HUES64 (cell line): Measurements from ENCODE around the gene CPNE4.
"Not testable (repeated sequence)": the region's sequence is repeated elsewhere in the genome, so short reads cannot be mapped to it uniquely, and the experiment has no call there.

Experiments
- H3K27ac ChIP-seq: 2 replicates; pipeline ENCODE4 v1.7.0; 2013; ENCODE audit warnings: low read depth, low read length, inconsistent platforms
- H3K27me3 ChIP-seq: 2 replicates; pipeline ENCODE4 v1.6.1; 2013; ENCODE audit warnings: mild to moderate bottlenecking, low read length; ENCODE audit not compliant: insufficient read depth
- H3K36me3 ChIP-seq: 2 replicates; pipeline ENCODE4 v1.6.1; 2013; ENCODE audit warnings: mild to moderate bottlenecking, low read length; ENCODE audit not compliant: insufficient read depth
- H3K4me1 ChIP-seq: 2 replicates; pipeline ENCODE4 v1.6.1; 2013; ENCODE audit warnings: mild to moderate bottlenecking, low read length, moderate library complexity; ENCODE audit not compliant: insufficient read depth
- H3K4me3 ChIP-seq: 2 replicates; pipeline ENCODE4 v1.5.1; 2013; ENCODE audit warnings: mild to moderate bottlenecking, low read length, moderate library complexity
- H3K9ac ChIP-seq: 2 replicates; pipeline ENCODE4 v1.6.1; 2013; ENCODE audit warnings: mild to moderate bottlenecking, low read depth, low read length
- H3K9me3 ChIP-seq: 2 replicates; pipeline ENCODE4 v1.6.1; 2013; ENCODE audit warnings: low read depth, low read length; ENCODE audit not compliant: insufficient read depth
- WGBS: fragments of 150-250, 120-280 bp; methylation state at CpG from one replicate; pipeline ENCODE4 v1.1.7; 2013; ENCODE audit warnings: missing lambda C conversion rate; 5-methylcytosine and 5-hydroxymethylcytosine counted together

Gene CPNE4

DNA sequence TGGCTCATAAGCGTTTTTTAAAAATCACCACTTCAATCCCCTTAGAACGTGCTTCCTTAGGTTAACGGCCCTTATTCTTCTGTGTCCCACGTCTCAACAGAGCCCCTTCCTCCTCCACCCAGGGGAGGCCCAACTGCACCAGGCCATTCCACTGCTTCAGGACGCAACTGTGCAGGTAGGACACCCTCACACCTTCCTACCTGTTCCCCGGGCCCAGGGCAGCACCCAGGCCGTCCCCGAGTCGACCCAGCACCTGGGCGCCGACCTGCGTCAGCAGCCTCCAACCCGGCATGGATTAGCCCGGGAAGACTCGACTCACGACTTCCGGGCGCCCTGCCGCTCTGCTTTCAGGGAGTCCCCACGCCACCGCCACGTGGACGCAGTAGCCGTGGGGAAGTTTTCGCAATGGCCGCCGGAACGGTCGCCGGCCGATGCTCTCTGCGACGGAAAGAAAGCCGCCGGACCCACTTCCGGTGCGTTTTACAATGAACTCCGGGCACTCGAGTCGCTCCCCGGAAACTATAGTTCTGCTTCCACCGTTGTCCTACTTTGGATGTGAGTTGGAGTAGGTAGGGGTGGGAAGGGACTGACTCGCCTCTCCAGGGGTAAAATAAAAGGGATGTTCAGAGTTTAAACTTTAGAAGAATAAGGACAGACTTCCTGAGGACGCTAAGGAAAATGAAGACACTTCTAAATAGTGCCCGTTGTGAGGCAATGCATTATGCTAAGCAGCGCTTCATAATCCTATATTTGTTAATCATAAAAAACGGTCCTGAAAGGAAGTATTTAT lies 532.1 kb downstream of the CPNE4 start, which contains the start of gene MRPL3:
TSS of gene MRPL3 (minus strand) at position 442 of the 790 bp plus-strand sequence. CDS start at position 292, 150 bp downstream.
- Histone ChIP-seq H3K4me3 (peak within 1 kb of the TSS; percentile 95), H3K9ac (peak within 1 kb of the TSS; percentile 100), H3K36me3 (peaks cover 37% of the 10 kb centered on the region), H3K27ac (peak within 1 kb of the TSS; percentile 91), H3K9me3 (no peaks in the 10 kb centered on the region), H3K27me3 (peaks cover 38% of the 10 kb centered on the region), H3K4me1 (peaks cover 8% of the 10 kb centered on the region; the same call in 1 of the 2 replicates)
- WGBS: 3% methylated on average over 46 of the region's 47 CpGs

DNA sequence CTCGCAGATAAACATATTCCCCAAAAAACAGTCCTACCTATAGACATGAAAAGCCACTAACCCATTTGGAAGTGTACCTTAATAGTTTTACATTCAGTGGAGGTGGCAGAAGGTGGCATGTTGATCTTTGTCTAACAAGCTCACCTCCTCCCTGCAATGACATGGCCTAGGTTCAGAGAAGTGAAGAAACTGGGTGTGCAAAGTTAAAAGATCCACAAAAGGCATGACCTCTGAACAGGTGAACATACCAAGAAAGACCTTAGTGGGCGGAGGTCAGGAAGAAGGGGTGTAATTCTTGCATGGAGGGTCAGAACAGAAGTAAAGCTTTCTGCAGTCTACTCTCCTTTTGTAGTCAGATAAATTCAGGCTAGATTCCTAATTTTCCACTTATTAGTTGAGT lies 532.9 kb downstream of the CPNE4 start:
- peak overlapping the region; percentile 91 for H3K27ac ChIP-seq
- peak overlapping the region; percentile 100 for H3K9ac ChIP-seq
- H3K9me3 ChIP-seq: no peaks in the 10 kb centered on the region
- 33% methylated on average over 2 of the region's 2 CpGs for WGBS
- H3K36me3 ChIP-seq: peaks cover 44% of the 10 kb centered on the region
- H3K27me3 ChIP-seq: peaks cover 32% of the 10 kb centered on the region
- peaks cover 8% of the 10 kb centered on the region; the same call in 1 of the 2 replicates for H3K4me1 ChIP-seq
- H3K4me3 ChIP-seq: peak overlapping the region; percentile 95

DNA sequence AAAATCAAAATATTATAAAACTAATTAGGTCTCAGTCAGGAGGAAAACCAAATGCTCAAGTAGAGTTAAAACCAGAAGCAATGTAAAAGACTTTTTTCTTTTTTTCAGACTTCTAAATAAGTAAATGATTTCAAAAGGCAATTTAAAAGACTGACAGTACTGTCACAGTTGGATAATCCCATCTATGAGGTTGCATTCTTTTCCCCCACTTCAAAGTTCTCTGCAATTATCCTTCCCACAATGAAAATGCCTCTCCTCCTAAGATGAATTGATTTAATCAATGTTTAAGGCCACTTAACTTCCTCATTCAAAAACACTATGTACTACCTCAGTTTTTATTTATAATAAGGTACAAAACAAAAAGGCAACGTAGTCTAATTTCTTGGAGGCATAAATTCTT lies 540.1 kb downstream of the CPNE4 start:
- WGBS: no CpG with 5 or more reads among the region's 1 CpG
- peaks cover 98% of the 10 kb centered on the region for H3K36me3 ChIP-seq

DNA sequence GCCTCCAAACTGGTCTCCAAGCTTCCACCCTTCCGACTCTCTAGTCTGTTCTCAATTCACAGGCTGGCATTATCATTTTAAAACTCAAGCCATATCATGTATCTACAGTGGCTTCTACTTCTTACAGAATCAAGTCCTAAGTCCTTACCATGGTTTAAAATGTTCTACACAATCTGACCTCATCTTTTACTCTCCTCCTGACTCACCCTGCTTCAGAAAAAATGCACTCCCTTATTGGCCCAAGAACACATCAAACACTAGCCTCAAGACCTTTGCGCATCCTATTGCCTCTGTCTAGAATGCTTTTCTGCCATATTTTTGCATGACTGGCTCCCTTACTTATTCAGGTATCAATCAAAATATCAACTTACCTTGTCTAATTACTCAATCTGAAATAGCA lies 543.0 kb downstream of the CPNE4 start:
- Histone ChIP-seq H3K9ac (no peak overlapping the region), H3K4me1 (no peaks in the 10 kb centered on the region; the same call in 1 of the 2 replicates), H3K9me3 (no peaks in the 10 kb centered on the region), H3K4me3 (no peak overlapping the region), H3K27ac (no peak overlapping the region), H3K36me3 (peaks cover 98% of the 10 kb centered on the region), H3K27me3 (no peaks in the 10 kb centered on the region)
- 96% methylated on average over 2 of the region's 2 CpGs for WGBS

More for the DNA sequence above, 540.1 kb downstream of the CPNE4 start:
- no peak overlapping the region for H3K27ac ChIP-seq
- H3K27me3 ChIP-seq: no peaks in the 10 kb centered on the region
- H3K4me3 ChIP-seq: no peak overlapping the region
- no peaks in the 10 kb centered on the region; the same call in 1 of the 2 replicates for H3K4me1 ChIP-seq
- no peaks in the 10 kb centered on the region for H3K9me3 ChIP-seq
- no peak overlapping the region; the same call in 1 of the 2 replicates for H3K9ac ChIP-seq

DNA sequence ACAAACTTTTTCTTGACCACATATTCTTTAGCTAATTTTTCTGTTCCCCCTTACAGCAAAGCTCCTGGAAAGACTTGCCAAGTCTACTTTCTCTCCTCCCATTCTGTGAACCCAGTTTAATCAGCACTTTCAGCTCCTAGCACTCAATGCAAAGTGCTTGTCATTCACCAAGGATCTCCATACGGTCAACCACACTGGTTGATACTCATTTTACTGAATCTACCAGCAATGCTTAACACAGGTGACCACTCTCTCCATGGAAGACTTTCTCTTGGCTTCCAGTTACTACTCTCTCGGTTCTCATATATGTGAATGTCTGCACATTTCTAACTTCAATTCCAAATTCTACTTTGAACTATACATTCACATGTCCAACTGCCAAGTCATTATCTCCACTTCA lies 543.7 kb downstream of the CPNE4 start:
- WGBS: 88% methylated on average over 2 of the region's 2 CpGs
- Histone ChIP-seq H3K9me3 (no peaks in the 10 kb centered on the region), H3K9ac (no peak overlapping the region), H3K27ac (no peak overlapping the region), H3K4me3 (no peak overlapping the region), H3K4me1 (no peaks in the 10 kb centered on the region; the same call in 1 of the 2 replicates), H3K27me3 (no peaks in the 10 kb centered on the region), H3K36me3 (peaks cover 92% of the 10 kb centered on the region)

DNA sequence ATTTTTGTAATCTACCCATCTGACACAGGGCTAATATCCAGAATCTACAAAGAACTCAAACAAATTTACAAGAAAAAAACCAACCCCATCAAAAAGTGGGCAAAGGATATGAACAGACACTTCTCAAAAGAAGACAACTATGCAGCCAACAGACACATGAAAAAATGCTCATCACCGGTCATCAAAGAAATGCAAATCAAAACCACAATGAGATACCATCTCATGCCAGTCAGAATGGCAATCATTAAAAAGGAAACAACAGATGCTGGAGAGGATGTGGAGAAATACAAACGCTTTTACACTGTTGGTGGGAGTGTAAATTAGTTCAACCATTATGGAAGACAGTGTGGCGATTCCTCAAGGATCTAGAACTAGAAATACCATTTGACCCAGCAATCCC lies 548.3 kb downstream of the CPNE4 start:
- WGBS: 100% methylated on average over 2 of the region's 3 CpGs
- H3K4me1 ChIP-seq, H3K9me3 ChIP-seq, H3K4me3 ChIP-seq, H3K27ac ChIP-seq, H3K27me3 ChIP-seq, H3K9ac ChIP-seq: not testable (repeated sequence)
- H3K36me3 ChIP-seq: peaks cover 85% of the 10 kb centered on the region

DNA sequence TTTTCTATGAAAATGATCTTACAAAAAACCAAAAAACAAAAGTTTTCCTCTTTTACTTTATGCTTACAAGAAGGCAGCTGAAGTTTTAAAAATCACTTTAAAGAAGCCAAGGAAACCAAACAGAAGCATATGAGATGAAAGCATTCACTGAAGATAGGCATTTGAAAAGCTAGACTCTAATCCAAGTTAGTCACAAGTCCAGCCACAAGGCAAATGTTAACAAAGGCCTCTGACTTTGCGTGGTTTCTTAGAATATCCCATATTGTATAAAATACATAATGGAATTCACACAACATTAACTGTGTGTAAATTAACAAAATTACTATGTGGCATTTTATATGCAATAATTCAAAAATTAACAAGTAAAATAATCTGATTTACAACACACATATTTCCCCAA lies 549.7 kb downstream of the CPNE4 start:
- no peaks in the 10 kb centered on the region for H3K4me1 ChIP-seq
- H3K27me3 ChIP-seq: no peaks in the 10 kb centered on the region
- H3K9ac ChIP-seq: no peak overlapping the region
- H3K36me3 ChIP-seq: peaks cover 85% of the 10 kb centered on the region
- WGBS: no CpG with 5 or more reads among the region's 1 CpG
- H3K27ac ChIP-seq: peak overlapping the region; percentile 22; the same call in 1 of the 2 replicates
- no peaks in the 10 kb centered on the region for H3K9me3 ChIP-seq
- H3K4me3 ChIP-seq: no peak overlapping the region

DNA sequence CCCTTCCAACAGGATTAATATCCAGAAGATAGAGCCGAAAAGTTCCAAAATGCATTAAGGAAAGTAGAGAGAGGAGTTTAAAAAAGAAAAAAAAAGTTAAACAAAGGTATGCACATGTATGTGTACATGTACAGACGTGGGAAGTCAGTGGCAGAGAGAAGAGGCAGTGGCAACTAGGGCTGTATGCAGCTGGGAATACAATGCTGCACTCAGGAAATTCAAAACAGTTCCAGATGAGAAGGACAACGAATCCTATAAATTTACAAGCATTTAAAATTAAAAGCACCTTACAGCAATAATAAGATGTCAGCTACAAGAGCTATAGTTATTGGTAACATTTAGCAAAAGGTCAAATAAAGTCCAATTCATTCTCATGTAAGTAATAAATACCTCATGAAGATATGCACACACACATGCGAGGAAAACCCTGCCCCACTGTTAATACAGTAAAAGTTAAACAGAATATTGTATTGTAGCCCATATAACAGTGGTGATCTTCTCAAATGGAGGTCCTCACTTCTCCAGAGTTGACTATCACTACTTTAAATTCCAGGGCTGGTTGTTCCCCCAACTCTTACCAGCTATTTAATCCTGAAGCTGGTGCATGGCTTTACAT lies 550.2 kb downstream of the CPNE4 start:
- H3K9ac ChIP-seq: no peak overlapping the region
- 91% methylated on average over 3 of the region's 4 CpGs for WGBS
- H3K27me3 ChIP-seq: no peaks in the 10 kb centered on the region
- H3K36me3 ChIP-seq: peaks cover 85% of the 10 kb centered on the region
- peak overlapping the region; percentile 22; the same call in 1 of the 2 replicates for H3K27ac ChIP-seq
- no peak overlapping the region for H3K4me3 ChIP-seq
- no peaks in the 10 kb centered on the region for H3K9me3 ChIP-seq
- H3K4me1 ChIP-seq: no peaks in the 10 kb centered on the region
